ENCODE measurements around the gene TBC1D2.

TBC1D2 gene

DNA sequence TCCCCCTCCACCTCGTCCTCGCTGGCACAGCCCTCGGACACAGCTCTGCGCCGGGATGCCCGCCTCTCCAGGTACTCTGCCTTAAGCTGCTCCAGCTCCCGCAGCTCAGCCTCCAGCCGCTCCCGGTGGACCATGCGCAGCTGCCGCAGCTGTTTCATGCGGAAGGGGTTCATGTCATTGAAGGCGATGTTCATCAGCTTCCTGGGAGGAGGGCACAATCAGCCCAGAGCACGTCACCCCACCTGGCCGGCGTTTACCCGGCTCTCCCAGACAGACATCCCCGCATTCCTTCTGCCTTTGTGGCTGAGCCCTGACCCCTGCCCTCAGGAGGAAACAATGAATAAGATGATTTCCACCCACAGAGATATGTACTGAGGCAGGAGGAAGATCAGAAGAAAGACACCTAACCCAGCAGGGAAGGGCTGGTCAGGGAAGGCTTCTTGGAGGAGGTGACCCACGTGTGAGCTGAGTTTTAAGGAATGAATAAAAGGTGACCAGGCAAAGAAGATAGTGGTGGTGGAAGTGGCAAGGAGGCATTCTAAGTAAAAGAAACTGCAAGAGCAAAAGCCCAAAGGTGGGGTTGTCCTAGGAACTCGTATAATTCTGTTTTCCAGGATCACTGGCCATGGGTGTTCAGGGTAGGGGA, 55.9 kb downstream of the TBC1D2 start:
- Histone ChIP-seq H3K9me2 (ENCODE audit: low read depth, low read length) (no peaks in the 10 kb centered on the region), H3K27ac (ENCODE audit: low read depth, low read length, poor library complexity, severe bottlenecking) (no peak overlapping the region), H3K27me3 (ENCODE audit: insufficient read depth, low read length) (no peaks in the 10 kb centered on the region), H3K4me2 (ENCODE audit: low read length) (no peak overlapping the region), H3F3A (ENCODE audit: insufficient read depth, low read length) (no peaks in the 10 kb centered on the region), H3K36me3 (ENCODE audit: insufficient read depth, low read length) (no peaks in the 10 kb centered on the region), H2AFZ (ENCODE audit: low read length) (no peak overlapping the region), H3K9me3 (ENCODE audit: low read length) (no peaks in the 10 kb centered on the region), H3K79me2 (ENCODE audit: insufficient read depth, low read length) (no peaks in the 10 kb centered on the region), H3K4me3 (ENCODE audit: low read depth, low read length, poor library complexity, severe bottlenecking) (no peak overlapping the region), H3K9ac (ENCODE audit: low read length) (no peak overlapping the region), H4K20me1 (ENCODE audit: insufficient read depth, low read length) (no peaks in the 10 kb centered on the region), H3K4me1 (ENCODE audit: insufficient read depth, low read length, severe bottlenecking) (no peaks in the 10 kb centered on the region)
- TF ChIP-seq, protein P1, sequence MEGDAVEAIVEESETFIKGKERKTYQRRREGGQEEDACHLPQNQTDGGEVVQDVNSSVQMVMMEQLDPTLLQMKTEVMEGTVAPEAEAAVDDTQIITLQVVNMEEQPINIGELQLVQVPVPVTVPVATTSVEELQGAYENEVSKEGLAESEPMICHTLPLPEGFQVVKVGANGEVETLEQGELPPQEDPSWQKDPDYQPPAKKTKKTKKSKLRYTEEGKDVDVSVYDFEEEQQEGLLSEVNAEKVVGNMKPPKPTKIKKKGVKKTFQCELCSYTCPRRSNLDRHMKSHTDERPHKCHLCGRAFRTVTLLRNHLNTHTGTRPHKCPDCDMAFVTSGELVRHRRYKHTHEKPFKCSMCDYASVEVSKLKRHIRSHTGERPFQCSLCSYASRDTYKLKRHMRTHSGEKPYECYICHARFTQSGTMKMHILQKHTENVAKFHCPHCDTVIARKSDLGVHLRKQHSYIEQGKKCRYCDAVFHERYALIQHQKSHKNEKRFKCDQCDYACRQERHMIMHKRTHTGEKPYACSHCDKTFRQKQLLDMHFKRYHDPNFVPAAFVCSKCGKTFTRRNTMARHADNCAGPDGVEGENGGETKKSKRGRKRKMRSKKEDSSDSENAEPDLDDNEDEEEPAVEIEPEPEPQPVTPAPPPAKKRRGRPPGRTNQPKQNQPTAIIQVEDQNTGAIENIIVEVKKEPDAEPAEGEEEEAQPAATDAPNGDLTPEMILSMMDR (IDR thresholded peaks at IDR 0.05; ENCODE audit: low read length) = no peak
- TF ChIP-seq EZH2 (IDR thresholded peaks at IDR 0.05; ENCODE audit: borderline replicate concordance, low read length) = no peak

DNA sequence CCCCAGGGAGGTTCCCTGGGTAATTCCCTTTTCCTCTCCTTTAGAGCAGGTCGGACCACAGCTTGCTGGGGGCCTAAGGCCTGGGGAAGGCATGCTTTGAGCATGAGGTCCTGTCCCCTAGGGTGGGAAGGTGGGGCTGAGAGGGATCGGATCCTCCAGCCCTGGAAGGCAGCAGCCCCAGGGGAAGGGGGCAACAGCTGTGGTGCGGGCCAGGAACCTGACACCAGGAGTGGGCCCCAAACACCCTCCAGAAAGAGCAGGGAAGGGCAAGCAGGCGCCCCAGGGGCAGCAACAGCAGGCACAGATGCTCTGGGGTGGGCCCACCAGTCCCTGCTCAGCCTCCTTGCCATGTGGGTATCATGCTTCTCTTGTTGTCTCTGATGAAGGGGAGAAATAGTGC, 59.8 kb downstream of the TBC1D2 start:
- H3K27ac ChIP-seq (ENCODE audit: low read depth, low read length, poor library complexity, severe bottlenecking) = no peak overlapping the region
- no peaks in the 10 kb centered on the region for H3K9me2 ChIP-seq (ENCODE audit: low read depth, low read length)
- no peaks in the 10 kb centered on the region for H3K36me3 ChIP-seq (ENCODE audit: insufficient read depth, low read length)

DNA sequence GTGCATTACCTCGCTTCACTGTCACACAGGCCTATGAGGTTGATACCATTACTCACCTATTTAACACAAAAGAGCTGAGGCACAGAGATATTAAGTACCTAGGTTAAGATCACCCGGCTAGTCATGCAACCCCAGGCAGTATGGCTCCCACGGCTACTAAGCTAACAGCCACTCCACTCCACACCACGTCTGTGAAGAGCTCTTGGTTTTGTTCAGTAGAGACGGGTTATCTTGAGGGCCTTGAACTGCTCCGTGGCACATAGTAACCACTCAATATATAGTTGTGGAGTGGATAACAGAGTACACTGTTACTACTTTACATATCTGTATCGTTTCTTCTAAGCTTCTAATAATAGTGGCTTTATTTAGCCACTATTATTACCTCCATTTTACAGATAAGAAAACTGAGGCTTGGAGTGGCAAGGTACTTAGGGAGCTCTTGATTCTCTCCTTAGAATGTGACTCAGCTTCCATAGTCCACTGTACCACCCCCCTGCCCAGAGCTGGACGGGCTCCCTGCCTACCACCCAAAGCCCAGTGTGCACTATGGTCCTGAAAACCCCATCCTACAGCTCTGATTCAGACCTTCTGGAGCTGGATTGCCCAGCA, 62.0 kb downstream of the TBC1D2 start:
- no peaks in the 10 kb centered on the region for H3K36me3 ChIP-seq (ENCODE audit: insufficient read depth, low read length)
- H3K4me3 ChIP-seq (ENCODE audit: low read depth, low read length, poor library complexity, severe bottlenecking) = peak overlapping the region; percentile 75
- H3K79me2 ChIP-seq (ENCODE audit: insufficient read depth, low read length) = no peaks in the 10 kb centered on the region
- H3K9ac ChIP-seq (ENCODE audit: low read length) = peak overlapping the region; percentile 71; the same call in 1 of the 2 replicates
- H3F3A ChIP-seq (ENCODE audit: insufficient read depth, low read length) = 0 out of 2 replicates have a peak, but pooled peaks cover 5% of the 10 kb centered on the region
- H3K4me1 ChIP-seq (ENCODE audit: insufficient read depth, low read length, severe bottlenecking) = peaks cover 7% of the 10 kb centered on the region
- H4K20me1 ChIP-seq (ENCODE audit: insufficient read depth, low read length) = no peaks in the 10 kb centered on the region
- no peak overlapping the region for H2AFZ ChIP-seq (ENCODE audit: low read length)
- H3K4me2 ChIP-seq (ENCODE audit: low read length) = peak overlapping the region; percentile 89
- H3K27ac ChIP-seq (ENCODE audit: low read depth, low read length, poor library complexity, severe bottlenecking) = no peak overlapping the region
- H3K9me3 ChIP-seq (ENCODE audit: low read length) = no peaks in the 10 kb centered on the region
- H3K9me2 ChIP-seq (ENCODE audit: low read depth, low read length) = no peaks in the 10 kb centered on the region
- H3K27me3 ChIP-seq (ENCODE audit: insufficient read depth, low read length) = no peaks in the 10 kb centered on the region
- TF ChIP-seq EZH2 (IDR thresholded peaks at IDR 0.05; ENCODE audit: borderline replicate concordance, low read length) = no peak
- TF ChIP-seq, protein P1 (IDR thresholded peaks at IDR 0.05; ENCODE audit: low read length) = no peak

More for the DNA sequence above, 59.8 kb downstream of the TBC1D2 start:
- H2AFZ ChIP-seq (ENCODE audit: low read length) = no peak overlapping the region
- H3K79me2 ChIP-seq (ENCODE audit: insufficient read depth, low read length) = no peaks in the 10 kb centered on the region
- no peaks in the 10 kb centered on the region for H3K27me3 ChIP-seq (ENCODE audit: insufficient read depth, low read length)
- no peaks in the 10 kb centered on the region for H4K20me1 ChIP-seq (ENCODE audit: insufficient read depth, low read length)
- H3K9me3 ChIP-seq (ENCODE audit: low read length) = no peaks in the 10 kb centered on the region
- no peak overlapping the region for H3K9ac ChIP-seq (ENCODE audit: low read length)
- no peak overlapping the region for H3K4me2 ChIP-seq (ENCODE audit: low read length)
- H3K4me1 ChIP-seq (ENCODE audit: insufficient read depth, low read length, severe bottlenecking) = peaks cover 7% of the 10 kb centered on the region
- TF ChIP-seq EZH2 (IDR thresholded peaks at IDR 0.05; ENCODE audit: borderline replicate concordance, low read length) = no peak
- TF ChIP-seq, protein P1 (IDR thresholded peaks at IDR 0.05; ENCODE audit: low read length) = no peak
- H3K4me3 ChIP-seq (ENCODE audit: low read depth, low read length, poor library complexity, severe bottlenecking) = no peak overlapping the region
- H3F3A ChIP-seq (ENCODE audit: insufficient read depth, low read length) = no peaks in the 10 kb centered on the region
